ENCODE data around the gene MMP25.

- no peak for TF ChIP-seq CTCF (IDR thresholded peaks at IDR 0.05; ENCODE audit: insufficient read depth, low read depth, low read length)
- no peak for TF ChIP-seq EZH2 (IDR thresholded peaks at IDR 0.05; ENCODE audit: insufficient read depth, low read length)
Observed at GRCh38 chr16:3027489-3027795, 18.9 kb upstream of the MMP25 start.
